ENCODE measurements around the gene ATOX1. TPM values are rescaled to one million over a fixed set of nuclear protein-coding genes. Genes with fewer than 3 reads are reported as not detected.

The ATOX1 gene
- total RNA-seq, 1 donor from 2014 or later, result 26.9 TPM

DNA sequence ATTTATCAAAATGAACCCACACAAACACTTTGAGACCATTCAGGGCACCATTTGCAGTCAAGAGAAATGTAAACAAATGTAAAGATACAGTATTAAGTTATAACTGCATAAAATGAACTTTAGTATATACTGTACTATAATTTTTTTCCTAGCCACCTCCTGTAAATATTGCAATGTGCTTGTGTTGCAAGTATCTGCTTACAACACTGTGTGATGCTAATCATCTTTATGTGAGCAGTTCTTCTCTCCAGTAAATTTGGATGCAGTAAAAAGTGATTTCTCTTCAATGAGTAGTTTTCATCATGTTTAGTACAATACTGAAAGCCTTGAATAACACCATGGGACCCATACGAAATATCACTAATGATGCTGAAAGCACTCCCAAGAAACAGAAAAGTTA, 22.8 kb upstream of the ATOX1 start:
- FAIRE-seq (no peak), DNase-seq (ENCODE audit: low read depth) (no peak)
- no peaks in the 10 kb centered on the region for H3K27me3 ChIP-seq (ENCODE audit: control insufficient read depth, insufficient read depth, low read length)
- no peak overlapping the region for H3K4me3 ChIP-seq (ENCODE audit: low read depth, low read length)
- H3K36me3 ChIP-seq (ENCODE audit: control insufficient read depth, insufficient read depth, low read length), result peaks cover 4% of the 10 kb centered on the region
- no peak for TF ChIP-seq CTCF (IDR thresholded peaks at IDR 0.05; ENCODE audit: insufficient read depth, low read length, severe bottlenecking)

DNA sequence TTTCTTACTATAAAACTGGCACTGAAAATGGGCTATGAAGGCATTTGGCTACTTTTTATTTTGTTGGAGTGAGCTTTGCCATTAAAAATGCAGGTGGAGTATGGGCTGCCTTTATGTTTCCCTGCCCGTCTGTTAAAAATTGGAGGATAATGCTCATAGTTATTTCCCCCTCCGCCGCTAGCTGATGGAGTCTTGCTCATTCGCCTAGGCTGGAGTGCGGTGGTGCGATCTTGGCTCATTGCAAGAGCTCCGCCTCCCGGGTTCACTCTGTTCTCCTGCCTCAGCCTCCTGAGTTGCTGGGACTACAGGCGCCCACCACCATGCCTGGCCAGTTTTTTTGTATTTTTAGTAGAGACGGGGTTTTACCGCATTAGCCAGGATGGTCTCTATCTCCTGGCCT, 21.9 kb upstream of the ATOX1 start:
- Histone ChIP-seq H3K4me3 (ENCODE audit: low read depth, low read length) (no peak overlapping the region), H3K36me3 (ENCODE audit: control insufficient read depth, insufficient read depth, low read length) (peaks cover 4% of the 10 kb centered on the region), H3K27me3 (ENCODE audit: control insufficient read depth, insufficient read depth, low read length) (no peaks in the 10 kb centered on the region)
- FAIRE-seq, result no peak
- DNase-seq (ENCODE audit: low read depth), result no peak
- TF ChIP-seq CTCF (IDR thresholded peaks at IDR 0.05; ENCODE audit: insufficient read depth, low read length, severe bottlenecking), result no peak

DNA sequence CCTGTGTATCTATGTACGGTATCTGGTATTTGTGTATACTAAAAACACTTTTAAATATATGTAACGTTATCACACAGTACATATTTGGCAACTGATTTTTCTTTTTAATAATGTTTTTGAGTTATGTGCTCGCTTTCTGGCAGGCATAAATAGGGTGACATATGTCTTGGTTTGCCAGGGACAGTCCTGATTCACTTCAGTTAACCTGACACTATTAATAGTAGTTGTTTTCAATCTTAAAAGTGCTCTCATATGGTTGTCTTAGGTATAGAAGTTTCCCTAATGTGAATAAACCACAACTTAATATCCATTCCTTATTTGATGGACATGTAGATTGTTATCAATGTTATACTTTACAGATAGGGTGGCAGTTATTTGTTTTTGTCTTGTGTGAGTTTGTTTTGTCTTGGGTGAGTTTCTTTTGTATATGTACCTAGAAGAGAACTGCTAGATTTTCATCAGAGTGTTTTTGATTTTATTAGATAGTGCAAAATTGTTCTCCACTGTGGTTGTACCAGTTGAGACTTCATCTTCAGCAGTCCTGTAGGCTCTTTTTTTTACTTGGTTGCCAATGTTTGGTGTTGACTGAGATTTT, 21.2 kb upstream of the ATOX1 start:
- Histone ChIP-seq H3K36me3 (ENCODE audit: control insufficient read depth, insufficient read depth, low read length) (peaks cover 4% of the 10 kb centered on the region), H3K4me3 (ENCODE audit: low read depth, low read length) (no peak overlapping the region), H3K27me3 (ENCODE audit: control insufficient read depth, insufficient read depth, low read length) (no peaks in the 10 kb centered on the region)
- FAIRE-seq, result no peak
- no peak for TF ChIP-seq CTCF (IDR thresholded peaks at IDR 0.05; ENCODE audit: insufficient read depth, low read length, severe bottlenecking)
- DNase-seq (ENCODE audit: low read depth), result no peak

DNA sequence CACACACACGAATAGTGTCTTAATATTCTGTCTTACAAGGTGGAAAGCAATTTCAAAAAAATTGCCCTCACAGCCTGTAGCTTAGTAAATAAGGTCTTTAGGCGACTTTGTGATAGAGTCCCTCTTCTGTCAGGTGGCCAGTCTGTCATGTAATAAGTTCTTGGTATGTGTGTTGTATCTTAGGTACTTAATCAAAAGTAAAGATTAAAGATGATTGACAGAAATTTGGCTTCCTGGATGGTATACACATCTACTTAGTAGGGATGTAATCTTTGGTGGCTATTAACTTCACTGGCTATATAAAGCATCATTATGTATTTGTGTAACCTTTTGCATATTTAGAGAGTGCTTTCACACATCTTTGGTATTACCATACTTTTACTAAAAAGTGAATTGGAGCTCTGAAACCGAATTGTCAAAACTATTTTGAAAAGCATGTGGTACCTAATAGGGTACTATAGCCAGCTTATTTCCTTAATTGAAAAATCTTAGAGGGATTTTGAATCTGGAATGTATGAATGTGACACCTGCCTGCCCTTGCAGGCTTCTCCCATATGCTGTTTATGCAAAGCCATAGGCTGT, 16.7 kb upstream of the ATOX1 start:
- no peaks in the 10 kb centered on the region for H3K27me3 ChIP-seq (ENCODE audit: control insufficient read depth, insufficient read depth, low read length)
- no peak overlapping the region for H3K4me3 ChIP-seq (ENCODE audit: low read depth, low read length)
- DNase-seq (ENCODE audit: low read depth), result no peak
- no peak for FAIRE-seq
- H3K36me3 ChIP-seq (ENCODE audit: control insufficient read depth, insufficient read depth, low read length), result peaks cover 4% of the 10 kb centered on the region
- TF ChIP-seq CTCF (IDR thresholded peaks at IDR 0.05; ENCODE audit: insufficient read depth, low read length, severe bottlenecking), result no peak

GRCh38 chr5:151773951-151774350, 15.5 kb upstream of the ATOX1 start:
- TF ChIP-seq CTCF (IDR thresholded peaks at IDR 0.05; ENCODE audit: insufficient read depth, low read length, severe bottlenecking), result no peak
- peak overlapping the region; percentile 92 for H3K4me3 ChIP-seq (ENCODE audit: low read depth, low read length)
- H3K27me3 ChIP-seq (ENCODE audit: control insufficient read depth, insufficient read depth, low read length), result no peaks in the 10 kb centered on the region
- peaks cover 4% of the 10 kb centered on the region for H3K36me3 ChIP-seq (ENCODE audit: control insufficient read depth, insufficient read depth, low read length)
- FAIRE-seq (no peak), DNase-seq (ENCODE audit: low read depth) (peak; percentile 16)

Data from bronchial epithelial cell (primary cell).